GM06990 (cell line): ENCODE measurements around the gene OPHN1.

Experiments
- DNase-seq: peaks from one replicate; pipeline ENCODE4 v3.0.0-alpha.2; 2011; ENCODE audit not compliant: insufficient read length; ENCODE audit errors: extremely low read depth
- H3K27me3 ChIP-seq: replicated peaks from 2 replicates; pipeline ENCODE4 v1.6.0; 2011; ENCODE audit warnings: low read length; ENCODE audit not compliant: control insufficient read depth, insufficient read depth
- H3K36me3 ChIP-seq: 2 replicates; pipeline ENCODE4 v1.5.1; 2011; ENCODE audit warnings: low read length; ENCODE audit not compliant: control insufficient read depth, insufficient read depth
- H3K4me3 ChIP-seq: replicated peaks from 2 replicates; pipeline ENCODE4 v1.5.1; 2011; ENCODE audit warnings: low read depth, mild to moderate bottlenecking, control low read depth, low read length
- TF ChIP-seq, protein P1 (sequence below): IDR thresholded peaks from 2 replicates; pipeline ENCODE4 v1.5.1; 2011; ENCODE audit warnings: low read length, control low read depth, mild to moderate bottlenecking, inconsistent platforms; ENCODE audit not compliant: insufficient read depth, poor library complexity, severe bottlenecking

OPHN1 gene

GRCh38 chrX:68443155-68443868 lies 10.0 kb upstream of the OPHN1 start:
- DNase-seq = no peak
- TF ChIP-seq, protein P1, sequence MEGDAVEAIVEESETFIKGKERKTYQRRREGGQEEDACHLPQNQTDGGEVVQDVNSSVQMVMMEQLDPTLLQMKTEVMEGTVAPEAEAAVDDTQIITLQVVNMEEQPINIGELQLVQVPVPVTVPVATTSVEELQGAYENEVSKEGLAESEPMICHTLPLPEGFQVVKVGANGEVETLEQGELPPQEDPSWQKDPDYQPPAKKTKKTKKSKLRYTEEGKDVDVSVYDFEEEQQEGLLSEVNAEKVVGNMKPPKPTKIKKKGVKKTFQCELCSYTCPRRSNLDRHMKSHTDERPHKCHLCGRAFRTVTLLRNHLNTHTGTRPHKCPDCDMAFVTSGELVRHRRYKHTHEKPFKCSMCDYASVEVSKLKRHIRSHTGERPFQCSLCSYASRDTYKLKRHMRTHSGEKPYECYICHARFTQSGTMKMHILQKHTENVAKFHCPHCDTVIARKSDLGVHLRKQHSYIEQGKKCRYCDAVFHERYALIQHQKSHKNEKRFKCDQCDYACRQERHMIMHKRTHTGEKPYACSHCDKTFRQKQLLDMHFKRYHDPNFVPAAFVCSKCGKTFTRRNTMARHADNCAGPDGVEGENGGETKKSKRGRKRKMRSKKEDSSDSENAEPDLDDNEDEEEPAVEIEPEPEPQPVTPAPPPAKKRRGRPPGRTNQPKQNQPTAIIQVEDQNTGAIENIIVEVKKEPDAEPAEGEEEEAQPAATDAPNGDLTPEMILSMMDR = no peak

DNA sequence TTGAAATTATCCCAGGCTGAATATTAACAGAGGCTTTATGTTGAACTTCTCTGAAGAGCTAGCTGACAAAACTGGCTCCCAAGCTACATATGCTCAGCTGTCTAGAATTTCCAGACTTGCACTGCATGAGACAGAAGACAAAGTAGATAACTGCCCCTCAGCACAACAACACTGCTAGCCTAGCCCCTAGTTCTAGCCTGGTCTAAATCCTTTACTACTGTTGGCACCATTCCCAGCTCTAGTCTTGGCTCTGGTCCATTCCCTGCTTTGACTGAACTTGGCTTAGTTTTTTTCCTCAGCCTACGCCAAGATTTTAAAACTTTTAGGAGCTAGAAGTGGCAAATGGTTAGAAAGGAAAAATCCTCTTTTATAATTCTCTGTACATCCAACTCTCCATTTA lies 7.6 kb upstream of the OPHN1 start:
- H3K4me3 ChIP-seq = no peak overlapping the region
- H3K27me3 ChIP-seq = no peaks in the 10 kb centered on the region; the same call in 1 of the 2 replicates
- no peak for DNase-seq
- no peaks in the 10 kb centered on the region for H3K36me3 ChIP-seq
- TF ChIP-seq, protein P1 = no peak

More at GRCh38 chrX:68443155-68443868, 10.0 kb upstream of the OPHN1 start:
- H3K4me3 ChIP-seq = no peak overlapping the region
- no peaks in the 10 kb centered on the region for H3K27me3 ChIP-seq
- H3K36me3 ChIP-seq = no peaks in the 10 kb centered on the region

GRCh38 chrX:68440442-68440841 lies 7.1 kb upstream of the OPHN1 start:
- TF ChIP-seq, protein P1 = no peak
- Histone ChIP-seq H3K27me3 (no peaks in the 10 kb centered on the region; the same call in 1 of the 2 replicates), H3K4me3 (no peak overlapping the region), H3K36me3 (no peaks in the 10 kb centered on the region)
- DNase-seq = no peak

DNA sequence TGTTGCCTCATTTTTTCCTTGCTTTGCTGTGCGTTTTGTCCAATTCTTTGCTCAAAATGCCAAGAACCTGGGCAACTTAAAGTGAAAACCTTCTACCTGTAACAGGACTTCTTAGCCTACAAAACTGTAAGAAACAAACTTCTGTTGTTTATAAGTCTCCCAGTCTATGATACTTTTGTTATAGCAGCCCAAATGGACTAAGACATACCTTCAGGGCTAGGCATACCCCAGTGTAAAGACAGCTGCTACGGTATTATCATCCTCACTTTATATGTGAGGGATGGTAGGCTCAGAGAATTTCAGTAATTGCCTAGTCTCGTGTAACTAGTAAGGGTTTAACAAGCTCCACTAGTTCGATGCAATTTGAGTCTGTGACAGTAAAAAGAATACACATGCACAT lies 6.0 kb upstream of the OPHN1 start:
- no peak for DNase-seq
- Histone ChIP-seq H3K36me3 (no peaks in the 10 kb centered on the region), H3K4me3 (no peak overlapping the region), H3K27me3 (no peaks in the 10 kb centered on the region; the same call in 1 of the 2 replicates)
- TF ChIP-seq, protein P1 = no peak

DNA sequence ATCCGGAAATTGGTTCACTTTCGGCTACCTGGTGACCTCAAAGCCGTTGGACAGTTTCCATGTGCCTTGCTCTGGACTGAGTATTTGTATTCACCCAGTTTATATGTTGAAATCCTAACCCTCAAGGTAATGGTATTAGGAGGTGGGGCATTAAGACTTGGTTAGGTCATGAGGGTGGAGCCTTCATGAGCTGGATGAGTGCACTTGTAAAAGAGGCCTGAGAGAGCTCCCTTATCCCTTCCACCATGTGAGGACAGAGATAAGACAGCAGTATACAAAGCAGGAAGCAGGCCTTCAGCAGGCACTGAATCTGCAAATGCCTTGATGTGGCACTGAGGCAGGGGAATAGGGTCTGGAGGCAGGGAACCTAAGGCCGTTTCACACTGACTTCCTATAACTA lies 5.3 kb upstream of the OPHN1 start:
- no peaks in the 10 kb centered on the region for H3K36me3 ChIP-seq
- DNase-seq = no peak
- H3K4me3 ChIP-seq = no peak overlapping the region
- no peaks in the 10 kb centered on the region; the same call in 1 of the 2 replicates for H3K27me3 ChIP-seq
- TF ChIP-seq, protein P1 = no peak
